ENCODE measurements around the gene INTS13.
"Not testable (repeated sequence)": the region's sequence is repeated elsewhere in the genome, so short reads cannot be mapped to it uniquely, and the experiment has no call there.

INTS13 gene

GRCh38 chr12:26937863-26938700 lies at the start of gene INTS13, which contains the start of gene FGFR1OP2:
INTS13 (minus strand) TSS chr12:26937981; CDS start chr12:26936803, 1,178 bp downstream.
FGFR1OP2 (plus strand) TSS chr12:26938470; CDS start chr12:26954159, 15,689 bp downstream.
- peak; percentile 92 for DNase-seq

GRCh38 chr12:26982866-26983265 lies 45.1 kb upstream of the INTS13 start:
- DNase-seq, result no peak

- DNase-seq, result no peak
These were observed 42.0 kb upstream of the INTS13 start for GRCh38 chr12:26979733-26980132.

GRCh38 chr12:26978801-26979200 lies 41.0 kb upstream of the INTS13 start:
- DNase-seq, result no peak

GRCh38 chr12:26976687-26977086 lies 38.9 kb upstream of the INTS13 start:
- no peak for DNase-seq

GRCh38 chr12:26971963-26972362 lies 34.2 kb upstream of the INTS13 start:
- peak; percentile 24 for DNase-seq

GRCh38 chr12:26970136-26970535 lies 32.4 kb upstream of the INTS13 start:
- no peak for DNase-seq

- no peak for DNase-seq
These were observed 29.1 kb upstream of the INTS13 start for GRCh38 chr12:26966842-26967241.

GRCh38 chr12:26963413-26963812 lies 25.6 kb upstream of the INTS13 start:
- DNase-seq, result no peak

- DNase-seq, result no peak
These were observed 24.0 kb upstream of the INTS13 start for GRCh38 chr12:26961803-26962202.

GRCh38 chr12:26961391-26961790 lies 23.6 kb upstream of the INTS13 start:
- not testable (repeated sequence) for DNase-seq

GRCh38 chr12:26954027-26954426 lies 16.2 kb upstream of the INTS13 start:
- DNase-seq, result no peak

- DNase-seq, result no peak
These were observed 15.7 kb upstream of the INTS13 start for GRCh38 chr12:26953447-26953846.

- DNase-seq, result no peak
These were observed 10.5 kb upstream of the INTS13 start for GRCh38 chr12:26948309-26948708.

GRCh38 chr12:26941215-26941594 lies 3.4 kb upstream of the INTS13 start:
- DNase-seq, result no peak

- DNase-seq, result no peak
These were observed 2.9 kb upstream of the INTS13 start for GRCh38 chr12:26940516-26941214.

GRCh38 chr12:26939953-26940352 lies 2.2 kb upstream of the INTS13 start:
- DNase-seq, result no peak

- no peak for DNase-seq
These were observed 1.5 kb upstream of the INTS13 start for GRCh38 chr12:26939192-26939832.

- DNase-seq, result no peak
These were observed 901 bp upstream of the INTS13 start for GRCh38 chr12:26938701-26939062.

GRCh38 chr12:26937443-26937862 lies 328 bp downstream of the INTS13 start:
- no peak for DNase-seq

- DNase-seq, result no peak
These were observed 980 bp downstream of the INTS13 start for GRCh38 chr12:26936559-26937442.

GRCh38 chr12:26935636-26936378 lies 2.0 kb downstream of the INTS13 start:
- no peak for DNase-seq
